Measurements from ENCODE around the gene SLC23A1.

- TF ChIP-seq CTCF (IDR thresholded peaks at IDR 0.05) (no peak), POLR2A (IDR thresholded peaks at IDR 0.05) (peak in 1 of 2 donors; percentile 45)
Observed at GRCh38 chr5:139403787-139404483, 20.8 kb upstream of the SLC23A1 start, which contains the start of gene SPATA24.
